Thyroid gland (tissue), 4 donors: ENCODE results near the gene HSD17B11.

ENCODE experiments used
- CTCF ChIP-seq, 6 experiments: fragments of 200-600 bp in 3 of 6; fragments of 450-650 bp in 3 of 6; sonication (generic) in 3 of 6; IDR thresholded peaks; one replicate each; pipeline ENCODE4 v1.5.1; 2016 to 2019; ENCODE audit warnings: antibody characterized with exemption in 6 of 6, mild to moderate bottlenecking in 2 of 6, inconsistent platforms in 1 of 6, moderate library complexity in 1 of 6
- POLR2A ChIP-seq, 2 donors: fragments of 450-650 bp; IDR thresholded peaks; one replicate each; pipeline ENCODE4 v1.6.1; 2017; ENCODE audit warnings: antibody characterized with exemption in 2 of 2, mild to moderate bottlenecking in 2 of 2, moderate library complexity in 1 of 2

- TF ChIP-seq POLR2A (IDR thresholded peaks at IDR 0.05) (no peak), CTCF (IDR thresholded peaks at IDR 0.05) (no peak)
Measured at GRCh38 chr4:87427518-87427868, 36.5 kb upstream of the HSD17B11 start.
